DMS53 treated with DMSO at 0.1 percent for 48 hours (cell line): Measurements from ENCODE around the gene LCE2B.

ENCODE experiments used
- DNase-seq: peaks from one replicate; lab custom pipeline; 2025; ENCODE audit not compliant: unreplicated experiment; lab: John Stamatoyannopoulos, UW

The LCE2B gene

GRCh38 chr1:152728986-152729385, 43.1 kb downstream of the LCE2B start:
- DNase-seq = no peak

- no peak for DNase-seq
Measured at GRCh38 chr1:152735648-152736047, 49.7 kb downstream of the LCE2B start.
